GM12875 (cell line): ENCODE measurements around the gene OAS2.

Experiments
- H3K4me3 ChIP-seq: one replicate; pipeline ENCODE4 v1.5.1; 2011; ENCODE audit warnings: low read depth, low read length, control low read depth
- CTCF ChIP-seq: IDR thresholded peaks from 2 replicates; pipeline ENCODE4 v1.5.1; 2011; ENCODE audit warnings: low read depth, mild to moderate bottlenecking, control low read depth, inconsistent platforms, low read length, moderate library complexity, borderline replicate concordance; ENCODE audit not compliant: insufficient read depth

OAS2 gene

GRCh38 chr12:113056631-113057488, 78.5 kb downstream of the OAS2 start, which contains the start of gene DTX1:
DTX1 (plus strand) TSS chr12:113056730; CDS start chr12:113058193, 1,463 bp downstream.
- H3K4me3 ChIP-seq: peak within 1 kb of the TSS; percentile 10
- no peak for TF ChIP-seq CTCF

GRCh38 chr12:113057565-113058485, 79.5 kb downstream of the OAS2 start:
- TF ChIP-seq CTCF: no peak
- H3K4me3 ChIP-seq: no peak overlapping the region

GRCh38 chr12:113058553-113058952, 80.2 kb downstream of the OAS2 start:
- TF ChIP-seq CTCF: no peak
- H3K4me3 ChIP-seq: no peak overlapping the region

GRCh38 chr12:113059071-113059595, 80.8 kb downstream of the OAS2 start:
- no peak overlapping the region for H3K4me3 ChIP-seq

GRCh38 chr12:113060336-113060960, 82.1 kb downstream of the OAS2 start:
- H3K4me3 ChIP-seq: no peak overlapping the region
- TF ChIP-seq CTCF: no peak

More at GRCh38 chr12:113059071-113059595, 80.8 kb downstream of the OAS2 start:
- no peak for TF ChIP-seq CTCF

- H3K4me3 ChIP-seq: no peak overlapping the region
- no peak for TF ChIP-seq CTCF
Observed at GRCh38 chr12:113061061-113061694, 82.9 kb downstream of the OAS2 start.
